Coronary artery (tissue), 2 donors: Measurements from ENCODE around the gene CHL1.

Experiments used
- DNase-seq: peaks from one replicate; pipeline ENCODE4 v3.0.0-alpha.2; 2017; ENCODE audit warnings: low spot score
- H3K27ac ChIP-seq, 2 donors: fragments of 200-600 bp; sonication (generic); one replicate each; pipeline ENCODE4 v1.5.1; 2016 to 2019
- H3K4me3 ChIP-seq: fragments of 200-600 bp; sonication (generic); 2 replicates; pipeline ENCODE4 v1.5.1; 2016; ENCODE audit warnings: mild to moderate bottlenecking, moderate library complexity
- CTCF ChIP-seq: fragments of 200-600 bp; sonication (generic); IDR thresholded peaks from one replicate; pipeline ENCODE4 v1.5.1; 2019; ENCODE audit warnings: antibody characterized with exemption

The CHL1 gene

GRCh38 chr3:264394-265156, 68.0 kb downstream of the CHL1 start:
- H3K27ac ChIP-seq = no peak overlapping the region
- DNase-seq = no peak
- H3K4me3 ChIP-seq = no peak overlapping the region
- TF ChIP-seq CTCF = no peak

DNA sequence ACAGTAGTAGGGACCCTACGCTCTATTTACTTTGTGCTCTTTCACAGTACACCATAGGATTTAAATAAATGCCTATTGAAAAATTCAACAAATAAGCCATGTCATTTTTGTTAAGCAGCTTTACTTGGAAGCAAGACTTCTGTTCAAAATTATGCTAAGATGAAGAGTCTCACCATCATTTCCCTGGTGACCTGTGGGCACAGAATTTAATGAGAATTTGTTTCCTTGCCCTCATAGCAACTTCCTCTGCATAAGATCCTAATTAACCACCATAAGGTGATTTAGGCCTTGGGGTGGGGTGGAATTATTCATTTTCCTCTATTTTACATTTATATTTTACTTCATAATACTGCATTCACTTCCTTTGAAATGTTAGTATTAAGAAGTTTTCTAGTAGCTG, 70.5 kb downstream of the CHL1 start:
- H3K27ac ChIP-seq = no peak overlapping the region

DNA sequence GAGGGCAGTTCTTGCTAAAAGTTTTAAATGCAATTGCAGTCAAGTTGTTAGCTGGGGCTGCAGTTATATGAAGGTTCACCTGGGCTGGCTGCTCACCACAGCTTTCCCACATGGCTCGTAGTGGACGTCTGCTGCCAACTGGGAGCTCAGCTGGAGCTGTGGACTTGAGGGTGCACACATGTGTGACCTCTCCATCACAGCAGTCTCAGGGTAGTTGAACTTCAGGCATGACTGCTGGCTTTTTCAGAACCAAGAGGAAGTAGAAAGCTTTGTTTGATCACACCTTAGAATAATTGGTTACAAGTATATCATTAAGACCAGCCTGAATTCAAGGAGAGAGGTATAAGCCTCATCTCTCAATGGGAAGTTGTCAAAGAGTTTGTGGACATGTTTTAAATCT, 74.1 kb downstream of the CHL1 start:
- DNase-seq = no peak
- Histone ChIP-seq H3K27ac (no peak overlapping the region), H3K4me3 (no peak overlapping the region)
- no peak for TF ChIP-seq CTCF

More for the DNA sequence above, 70.5 kb downstream of the CHL1 start:
- no peak for DNase-seq
- H3K4me3 ChIP-seq = no peak overlapping the region
- TF ChIP-seq CTCF = no peak

GRCh38 chr3:274927-275326, 78.4 kb downstream of the CHL1 start:
- H3K27ac ChIP-seq = no peak overlapping the region
- TF ChIP-seq CTCF = no peak
- no peak overlapping the region for H3K4me3 ChIP-seq
- no peak for DNase-seq

DNA sequence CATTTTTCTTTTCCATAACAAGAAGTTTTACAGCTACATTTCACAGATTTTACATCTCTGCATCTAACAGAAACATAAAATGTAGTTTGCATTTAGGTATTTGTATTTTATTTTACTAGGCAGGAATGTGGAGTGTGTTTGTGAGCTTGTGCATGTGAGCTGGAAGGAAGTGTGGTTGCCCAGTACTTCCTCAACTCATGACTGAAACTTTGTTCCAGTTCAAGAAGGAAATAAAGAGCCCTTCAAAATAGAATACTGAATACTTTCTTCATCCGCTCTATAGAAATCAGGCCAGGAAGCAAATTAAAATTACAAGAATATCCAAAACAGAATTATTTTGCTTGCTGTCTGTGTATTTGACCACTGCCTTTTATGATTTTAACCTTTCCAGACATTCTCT, 81.3 kb downstream of the CHL1 start:
- TF ChIP-seq CTCF = no peak
- no peak for DNase-seq
- Histone ChIP-seq H3K27ac (no peak overlapping the region), H3K4me3 (no peak overlapping the region)

GRCh38 chr3:278300-279064, 81.9 kb downstream of the CHL1 start:
- no peak for TF ChIP-seq CTCF
- Histone ChIP-seq H3K4me3 (no peak overlapping the region), H3K27ac (no peak overlapping the region)
- no peak for DNase-seq

DNA sequence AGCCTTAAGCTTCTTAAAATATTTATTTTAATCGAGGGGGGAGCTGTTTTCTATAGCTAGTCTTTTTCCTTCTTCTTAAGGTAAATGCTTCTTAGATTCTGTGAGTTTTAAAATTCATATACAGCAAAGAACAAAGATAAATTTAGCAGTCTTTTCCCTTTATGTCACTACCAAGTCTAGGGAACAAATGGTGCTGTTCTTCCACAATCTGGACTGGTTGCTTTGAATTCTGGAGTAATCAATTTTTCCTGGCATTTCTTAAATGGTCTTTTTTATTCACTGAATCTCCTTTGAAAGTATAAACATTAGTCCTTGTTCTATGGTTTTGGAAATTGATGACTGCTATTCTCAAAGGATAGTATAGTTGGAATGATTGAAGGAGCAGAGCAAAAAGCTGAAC, 82.8 kb downstream of the CHL1 start:
- DNase-seq = no peak
- no peak for TF ChIP-seq CTCF
- Histone ChIP-seq H3K27ac (no peak overlapping the region), H3K4me3 (no peak overlapping the region)
